GM19372 (cell line): ENCODE measurements around the gene LRRC46.

Experiments
- ATAC-seq: cut with Tn5 transposase; IDR thresholded peaks from one replicate; pipeline ENCODE4 v1.9.1; 2021; ENCODE audit warnings: mild to moderate bottlenecking, low read depth, moderate library complexity; ENCODE audit not compliant: unreplicated experiment

Gene LRRC46

GRCh38 chr17:47873200-47874090 is 42.0 kb downstream of the LRRC46 start:
- no peak for ATAC-seq

GRCh38 chr17:47875011-47875985 is 43.8 kb downstream of the LRRC46 start:
- ATAC-seq, result no peak

DNA sequence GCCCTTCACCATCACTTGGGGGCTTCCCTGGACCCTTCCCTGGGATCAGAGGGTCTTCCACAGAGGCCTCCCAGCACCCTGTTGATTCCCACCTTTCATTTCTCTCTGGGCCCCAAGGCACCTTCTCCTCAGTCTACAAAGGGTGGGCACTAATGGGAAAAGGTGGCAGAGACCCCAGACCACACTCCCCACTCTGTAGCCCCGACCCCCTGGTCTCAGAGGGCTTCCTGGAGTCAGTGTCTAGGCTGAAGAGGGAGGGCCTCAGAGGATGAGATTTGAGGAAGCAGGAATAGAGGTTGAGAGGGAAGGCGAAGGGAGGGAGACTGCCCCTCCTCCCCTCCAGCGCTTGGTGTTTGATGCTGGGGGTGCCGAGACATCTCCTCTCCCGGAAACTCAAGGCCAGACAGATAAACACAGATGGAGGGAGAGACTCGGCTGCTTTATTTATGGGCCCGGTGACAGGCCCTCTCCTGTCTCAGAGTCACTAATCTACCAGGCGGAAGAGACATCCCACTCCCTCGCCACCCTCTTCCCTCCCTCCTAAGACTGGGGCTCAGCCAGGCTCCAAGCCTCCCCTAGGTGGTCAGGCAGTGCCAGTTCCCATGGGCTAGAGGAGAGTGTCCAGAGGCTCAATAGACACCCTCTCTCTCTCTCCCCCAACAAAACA is 46.0 kb downstream of the LRRC46 start:
- no peak for ATAC-seq

- no peak for ATAC-seq
Observed at GRCh38 chr17:47878203-47879027, 46.9 kb downstream of the LRRC46 start.

GRCh38 chr17:47879028-47879585 is 47.6 kb downstream of the LRRC46 start:
- ATAC-seq, result no peak

GRCh38 chr17:47879776-47880454 is 48.4 kb downstream of the LRRC46 start:
- ATAC-seq, result no peak

DNA sequence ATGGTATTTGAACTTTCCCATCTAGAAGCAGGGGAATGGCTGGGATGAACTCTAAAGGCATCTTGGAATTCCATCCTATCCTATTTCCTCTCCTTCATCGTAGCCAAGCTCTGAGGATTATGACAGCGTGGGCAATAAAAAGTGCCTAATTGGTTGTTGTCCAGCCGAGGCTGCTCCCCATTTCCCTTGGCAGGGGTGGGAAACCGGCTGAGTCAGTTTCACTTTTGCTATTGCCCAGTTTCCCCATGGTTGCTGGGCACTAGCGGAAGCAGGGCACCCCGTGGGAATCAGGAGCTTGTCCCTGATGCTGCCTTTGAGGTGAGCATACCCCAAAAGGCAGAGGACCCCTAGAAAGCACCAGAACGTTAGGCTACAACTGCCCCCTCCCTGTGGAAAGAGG is 50.8 kb downstream of the LRRC46 start:
- no peak for ATAC-seq

- ATAC-seq, result no peak
Observed at GRCh38 chr17:47882695-47883588, 51.5 kb downstream of the LRRC46 start.

- ATAC-seq, result no peak
Observed at GRCh38 chr17:47883589-47884426, 52.3 kb downstream of the LRRC46 start.

- no peak for ATAC-seq
Observed at GRCh38 chr17:47884427-47884740, 52.9 kb downstream of the LRRC46 start.

- ATAC-seq, result no peak
Observed at GRCh38 chr17:47884905-47885730, 53.6 kb downstream of the LRRC46 start.
